ENCODE measurements around the gene SLC6A9.

GRCh38 chr1:44044071-44044801, 13.0 kb upstream of the SLC6A9 start:
- TF ChIP-seq EZH2 (IDR thresholded peaks at IDR 0.05; ENCODE audit: borderline replicate concordance): no peak
- TF ChIP-seq CTCF (IDR thresholded peaks at IDR 0.05; ENCODE audit: poor library complexity): no peak
- TF ChIP-seq EZH2phosphoT487 (IDR thresholded peaks at IDR 0.05; ENCODE audit: low read depth, severe bottlenecking, unreplicated experiment): no peak

Data from hepatocyte (in vitro differentiated cells).